Activated CD4-positive, alpha-beta memory T cell treated with anti-CD3 and anti-CD28 coated beads for 36 hours (primary cell): Measurements from ENCODE around the gene C6orf47. TPM values are rescaled to one million over a fixed set of nuclear protein-coding genes. Genes with fewer than 3 reads are reported as not detected.

Experiments
- CTCF ChIA-PET: fragments of 350-600 bp; sonication (Branson Sonifier 250); formaldehyde crosslinking; loops from one replicate; lab custom pipeline; 2021; ENCODE audit warnings: antibody characterized with exemption, inconsistent platforms; lab: Charles Lee
- POLR2A ChIA-PET: fragments of 350-600 bp; sonication (Branson Sonifier 250); formaldehyde crosslinking; loops from one replicate; lab custom pipeline; 2021; ENCODE audit warnings: antibody characterized with exemption; lab: Charles Lee
- DNase-seq: peaks from one replicate; pipeline ENCODE4 v3.0.0-alpha.2; 2020
- H3K27ac Mint-ChIP-seq: one replicate; pipeline ENCODE4 v1.8.0; 2021; ENCODE audit warnings: mixed read lengths
- H3K27me3 Mint-ChIP-seq: one replicate; pipeline ENCODE4 v1.8.0; 2021; ENCODE audit warnings: mixed read lengths
- H3K36me3 Mint-ChIP-seq: one replicate; pipeline ENCODE4 v1.8.0; 2021; ENCODE audit warnings: mixed read lengths
- H3K4me1 Mint-ChIP-seq: one replicate; pipeline ENCODE4 v1.8.0; 2021; ENCODE audit warnings: low read depth, mixed read lengths
- H3K4me3 Mint-ChIP-seq: one replicate; pipeline ENCODE4 v1.8.0; 2021; ENCODE audit warnings: mild to moderate bottlenecking, mixed read lengths
- H3K9me3 Mint-ChIP-seq: one replicate; pipeline ENCODE4 v1.8.0; 2021; ENCODE audit warnings: mixed read lengths
- intact Hi-C: fragments of 100-400 bp; cut with micrococcal nuclease; formaldehyde crosslinking; loops from one replicate; pipeline ENCODE4 v1.15.1; 2023
- total RNA-seq, 2 experiments: library from RNA; stranded (reverse); gene quantifications; one replicate each; pipeline ENCODE4 v1.2.3, GENCODE V29; 2021

The C6orf47 gene
- total RNA-seq, 2 experiments from 2014 or later, result 15.8 to 16.9 TPM

GRCh38 chr6:31641370-31641769 is 19.2 kb downstream of the C6orf47 start:
- H3K4me1 Mint-ChIP-seq, result peaks cover 5% of the 10 kb centered on the region
- ChIA-PET POLR2A (no interaction called here), CTCF (no interaction called here)
- no peak overlapping the region for H3K4me3 Mint-ChIP-seq
- H3K27ac Mint-ChIP-seq, result peak overlapping the region; percentile 25
- no peaks in the 10 kb centered on the region for H3K9me3 Mint-ChIP-seq
- no peaks in the 10 kb centered on the region for H3K27me3 Mint-ChIP-seq
- intact Hi-C loops, result no loop called here
- H3K36me3 Mint-ChIP-seq, result peaks cover 45% of the 10 kb centered on the region
- DNase-seq, result no peak

DNA sequence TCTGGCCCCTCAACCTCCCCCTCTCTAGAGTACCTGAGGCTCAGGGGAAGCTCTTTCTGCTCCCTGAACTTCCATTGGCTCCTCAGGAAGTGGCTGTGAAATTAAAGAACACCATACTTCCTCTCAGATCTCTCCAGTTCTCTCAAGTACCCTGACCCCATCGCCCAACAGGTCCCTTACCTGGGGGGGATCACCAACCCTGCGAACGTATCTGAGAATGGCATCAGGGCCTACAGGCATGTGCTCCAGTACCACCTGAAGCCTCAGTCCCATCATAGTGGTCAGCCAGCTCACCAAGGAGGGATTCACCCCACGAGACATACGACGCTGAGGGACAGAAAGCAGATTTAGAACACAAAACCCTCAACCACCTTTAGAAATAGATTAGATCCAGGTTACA is 20.0 kb downstream of the C6orf47 start:
- H3K4me1 Mint-ChIP-seq, result peaks cover 5% of the 10 kb centered on the region
- POLR2A ChIA-PET, result interaction anchor here (2.2 kb wide), 1 partner anchor 11 kb away, joined by 10 read pairs; no protein-coding TSS in a partner anchor
- CTCF ChIA-PET, result no interaction called here
- H3K9me3 Mint-ChIP-seq, result no peaks in the 10 kb centered on the region
- H3K27me3 Mint-ChIP-seq, result no peaks in the 10 kb centered on the region
- H3K27ac Mint-ChIP-seq, result peak overlapping the region; percentile 34
- intact Hi-C loops, result no loop called here
- no peak overlapping the region for H3K4me3 Mint-ChIP-seq
- peaks cover 51% of the 10 kb centered on the region for H3K36me3 Mint-ChIP-seq
- no peak for DNase-seq

GRCh38 chr6:31639449-31639861 is 21.1 kb downstream of the C6orf47 start:
- peak; percentile 62 for DNase-seq
- no peaks in the 10 kb centered on the region for H3K9me3 Mint-ChIP-seq
- intact Hi-C loops, result no loop called here
- CTCF ChIA-PET, result interaction anchor here (1.4 to 1.8 kb wide), 2 partner anchors 12 to 98 kb away, joined by 4 to 6 read pairs; partner anchors contain the start of gene DDX39B
- H3K27me3 Mint-ChIP-seq, result no peaks in the 10 kb centered on the region
- H3K4me1 Mint-ChIP-seq, result peaks cover 5% of the 10 kb centered on the region
- peak overlapping the region; percentile 81 for H3K27ac Mint-ChIP-seq
- POLR2A ChIA-PET, result interaction anchor here (0.5 to 2.2 kb wide), 4 partner anchors 8 to 539 kb away, joined by 3 to 10 read pairs (median 3); no protein-coding TSS in a partner anchor
- H3K36me3 Mint-ChIP-seq, result peaks cover 44% of the 10 kb centered on the region
- no peak overlapping the region for H3K4me3 Mint-ChIP-seq

DNA sequence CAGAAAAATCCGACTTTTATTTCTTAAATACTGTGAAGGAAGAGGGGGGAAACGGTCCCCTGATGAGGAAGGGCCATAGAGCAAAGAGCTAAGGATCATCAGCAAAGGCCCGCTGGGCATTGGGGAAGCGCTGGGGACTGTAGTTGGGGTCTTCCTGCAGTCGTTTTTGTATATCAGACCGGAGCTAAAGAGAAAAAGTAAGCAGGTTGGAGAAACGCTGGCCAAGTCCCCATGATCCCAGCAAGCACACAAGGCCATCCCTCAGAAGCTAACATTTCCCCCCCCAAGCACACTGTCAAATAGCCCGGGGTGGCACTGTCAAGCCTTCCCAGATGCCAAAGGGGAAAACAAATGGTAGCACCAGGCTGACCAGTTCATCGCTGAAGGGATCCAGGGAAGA is 21.5 kb downstream of the C6orf47 start:
- no peaks in the 10 kb centered on the region for H3K27me3 Mint-ChIP-seq
- DNase-seq, result no peak
- peak overlapping the region; percentile 47 for H3K27ac Mint-ChIP-seq
- CTCF ChIA-PET, result interaction anchor here (1.4 to 1.8 kb wide), 2 partner anchors 12 to 97 kb away, joined by 4 to 6 read pairs; partner anchors contain the start of gene DDX39B
- peaks cover 5% of the 10 kb centered on the region for H3K4me1 Mint-ChIP-seq
- POLR2A ChIA-PET, result interaction anchor here (0.5 to 2.2 kb wide), 3 partner anchors 12 to 540 kb away, joined by 3 to 10 read pairs (median 3); no protein-coding TSS in a partner anchor
- H3K9me3 Mint-ChIP-seq, result no peaks in the 10 kb centered on the region
- intact Hi-C loops, result no loop called here
- peaks cover 45% of the 10 kb centered on the region for H3K36me3 Mint-ChIP-seq
- H3K4me3 Mint-ChIP-seq, result no peak overlapping the region

- H3K27me3 Mint-ChIP-seq, result no peaks in the 10 kb centered on the region
- H3K36me3 Mint-ChIP-seq, result peaks cover 54% of the 10 kb centered on the region
- H3K27ac Mint-ChIP-seq, result peak overlapping the region; percentile 66
- DNase-seq, result no peak
- ChIA-PET CTCF (no interaction called here), POLR2A (interaction anchor here (1.6 kb wide), 2 partner anchors 15 to 16 kb away, joined by 4 to 5 read pairs; partner anchors contain the start of gene BAG6)
- intact Hi-C loops, result no loop called here
- H3K4me3 Mint-ChIP-seq, result no peak overlapping the region
- H3K9me3 Mint-ChIP-seq, result no peaks in the 10 kb centered on the region
- H3K4me1 Mint-ChIP-seq, result peaks cover 5% of the 10 kb centered on the region
These were observed 23.6 kb downstream of the C6orf47 start for GRCh38 chr6:31636698-31637596.

DNA sequence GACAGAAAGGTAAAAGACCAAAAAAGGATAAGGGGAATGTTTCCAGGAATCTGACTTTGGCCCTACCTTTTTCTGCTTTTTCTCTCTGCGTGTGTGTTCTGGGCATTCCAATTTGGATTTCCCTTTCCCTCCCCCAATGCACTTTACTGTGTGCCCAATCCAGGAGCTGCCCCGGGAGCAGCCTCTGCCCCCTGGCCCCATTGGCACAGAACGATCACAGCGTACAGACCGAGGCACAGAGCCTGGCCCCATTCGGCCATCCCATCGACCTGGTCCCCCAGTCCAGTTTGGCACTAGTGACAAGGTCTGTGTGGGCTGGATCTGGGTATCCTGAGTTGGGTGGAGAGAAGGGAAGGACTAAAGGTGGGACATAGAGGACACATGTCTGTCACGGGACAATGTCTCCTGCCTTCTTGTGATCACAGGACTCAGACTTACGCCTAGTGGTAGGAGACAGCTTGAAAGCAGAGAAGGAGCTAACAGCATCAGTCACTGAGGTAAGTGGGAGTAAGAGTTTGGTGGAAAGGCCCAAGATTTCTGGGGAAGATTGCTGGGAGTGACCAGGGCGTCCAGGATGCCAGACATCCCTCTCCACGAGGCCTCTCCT is 25.5 kb downstream of the C6orf47 start:
- POLR2A ChIA-PET, result interaction anchor here (1.2 kb wide), 1 partner anchor 9 kb away, joined by 5 read pairs; no protein-coding TSS in a partner anchor
- intact Hi-C loops, result no loop called here
- Mint-ChIP-seq H3K4me3 (no peak overlapping the region), H3K27ac (peak overlapping the region; percentile 47), H3K36me3 (peaks cover 59% of the 10 kb centered on the region), H3K9me3 (no peaks in the 10 kb centered on the region), H3K4me1 (peaks cover 5% of the 10 kb centered on the region), H3K27me3 (no peaks in the 10 kb centered on the region)
- CTCF ChIA-PET, result interaction anchor here (2.0 kb wide), 1 partner anchor 84 kb away, joined by 4 read pairs; no protein-coding TSS in a partner anchor
- DNase-seq, result no peak

- Mint-ChIP-seq H3K36me3 (peaks cover 63% of the 10 kb centered on the region), H3K27me3 (no peaks in the 10 kb centered on the region), H3K9me3 (no peaks in the 10 kb centered on the region), H3K27ac (no peak overlapping the region), H3K4me3 (no peak overlapping the region), H3K4me1 (no peaks in the 10 kb centered on the region)
- intact Hi-C loops, result no loop called here
- DNase-seq, result no peak
- ChIA-PET CTCF (interaction anchor here (2.0 kb wide), 1 partner anchor 83 kb away, joined by 4 read pairs; no protein-coding TSS in a partner anchor), POLR2A (interaction anchor here (1.1 to 1.3 kb wide), 3 partner anchors 9 to 12 kb away, joined by 3 to 5 read pairs (median 3); no protein-coding TSS in a partner anchor)
These were observed 26.4 kb downstream of the C6orf47 start for GRCh38 chr6:31634131-31634530.

GRCh38 chr6:31633447-31633846 is 27.1 kb downstream of the C6orf47 start:
- Mint-ChIP-seq H3K36me3 (peaks cover 64% of the 10 kb centered on the region), H3K27ac (no peak overlapping the region), H3K4me1 (no peaks in the 10 kb centered on the region), H3K27me3 (no peaks in the 10 kb centered on the region), H3K4me3 (no peak overlapping the region), H3K9me3 (no peaks in the 10 kb centered on the region)
- ChIA-PET POLR2A (interaction anchor here (1.1 to 1.3 kb wide), 3 partner anchors 8 to 11 kb away, joined by 3 to 5 read pairs (median 3); no protein-coding TSS in a partner anchor), CTCF (interaction anchor here (0.7 kb wide), 1 partner anchor 35 kb away, joined by 3 read pairs; no protein-coding TSS in a partner anchor)
- intact Hi-C loops, result no loop called here
- DNase-seq, result no peak

DNA sequence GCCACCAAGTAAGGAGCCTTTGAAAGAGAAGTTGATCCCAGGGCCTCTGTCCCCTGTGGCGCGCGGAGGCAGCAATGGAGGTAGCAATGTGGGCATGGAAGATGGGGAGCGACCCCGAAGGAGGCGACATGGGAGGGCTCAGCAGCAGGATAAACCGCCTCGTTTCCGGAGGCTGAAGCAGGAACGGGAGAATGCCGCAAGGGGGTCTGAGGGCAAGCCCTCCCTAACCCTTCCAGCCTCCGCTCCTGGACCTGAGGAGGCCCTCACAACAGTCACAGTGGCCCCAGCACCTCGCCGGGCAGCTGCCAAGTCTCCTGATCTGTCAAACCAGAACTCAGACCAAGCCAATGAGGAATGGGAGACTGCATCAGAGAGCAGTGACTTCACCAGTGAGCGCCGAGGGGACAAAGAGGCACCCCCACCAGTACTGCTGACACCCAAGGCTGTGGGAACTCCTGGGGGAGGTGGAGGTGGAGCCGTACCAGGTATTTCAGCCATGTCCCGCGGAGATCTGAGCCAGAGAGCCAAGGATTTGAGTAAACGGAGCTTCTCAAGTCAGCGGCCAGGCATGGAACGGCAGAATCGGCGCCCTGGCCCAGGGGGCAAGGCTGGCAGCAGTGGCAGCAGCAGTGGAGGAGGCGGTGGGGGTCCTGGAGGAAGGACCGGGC is 28.2 kb downstream of the C6orf47 start:
- no peak overlapping the region for H3K27ac Mint-ChIP-seq
- peaks cover 72% of the 10 kb centered on the region for H3K36me3 Mint-ChIP-seq
- H3K4me1 Mint-ChIP-seq, result no peaks in the 10 kb centered on the region
- no peak overlapping the region for H3K4me3 Mint-ChIP-seq
- H3K27me3 Mint-ChIP-seq, result no peaks in the 10 kb centered on the region
- intact Hi-C loops, result no loop called here
- no peaks in the 10 kb centered on the region for H3K9me3 Mint-ChIP-seq
- ChIA-PET POLR2A (no interaction called here), CTCF (no interaction called here)
- no peak for DNase-seq

GRCh38 chr6:31631681-31632278 is 28.8 kb downstream of the C6orf47 start:
- H3K9me3 Mint-ChIP-seq, result no peaks in the 10 kb centered on the region
- H3K4me1 Mint-ChIP-seq, result no peaks in the 10 kb centered on the region
- no peak overlapping the region for H3K27ac Mint-ChIP-seq
- POLR2A ChIA-PET, result interaction anchor here (0.7 to 1.0 kb wide), 2 partner anchors 8 to 21 kb away, joined by 3 read pairs; partner anchors contain the start of gene BAG6
- peaks cover 72% of the 10 kb centered on the region for H3K36me3 Mint-ChIP-seq
- no peak for DNase-seq
- no peaks in the 10 kb centered on the region for H3K27me3 Mint-ChIP-seq
- intact Hi-C loops, result no loop called here
- CTCF ChIA-PET, result no interaction called here
- no peak overlapping the region for H3K4me3 Mint-ChIP-seq

DNA sequence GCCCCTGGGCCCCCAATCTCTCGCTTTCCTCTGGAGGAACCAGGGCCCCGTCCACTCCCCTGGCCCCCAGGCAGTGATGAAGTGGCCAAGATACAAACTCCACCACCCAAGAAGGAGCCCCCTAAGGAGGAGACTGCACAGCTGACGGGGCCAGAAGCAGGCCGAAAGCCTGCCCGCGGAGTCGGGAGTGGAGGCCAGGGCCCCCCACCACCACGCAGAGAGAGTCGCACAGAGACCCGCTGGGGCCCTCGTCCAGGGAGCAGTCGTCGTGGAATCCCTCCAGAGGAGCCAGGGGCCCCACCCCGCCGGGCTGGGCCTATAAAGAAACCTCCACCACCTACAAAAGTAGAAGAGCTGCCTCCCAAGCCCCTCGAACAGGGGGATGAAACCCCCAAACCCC is 29.4 kb downstream of the C6orf47 start:
- Mint-ChIP-seq H3K4me1 (no peaks in the 10 kb centered on the region), H3K27me3 (no peaks in the 10 kb centered on the region), H3K4me3 (no peak overlapping the region), H3K27ac (no peak overlapping the region), H3K9me3 (no peaks in the 10 kb centered on the region), H3K36me3 (peaks cover 72% of the 10 kb centered on the region)
- POLR2A ChIA-PET, result interaction anchor here (0.7 to 1.0 kb wide), 2 partner anchors 9 to 21 kb away, joined by 3 read pairs; partner anchors contain the start of gene BAG6
- DNase-seq, result no peak
- CTCF ChIA-PET, result no interaction called here
- intact Hi-C loops, result no loop called here
